ENCODE measurements around the gene MDM2. TPM values are rescaled to one million over a fixed set of nuclear protein-coding genes. Genes with fewer than 3 reads are reported as not detected.

The MDM2 gene
- total and polyA plus RNA-seq, 2 of the 8 experiments (the other 6 are each of a cell fraction or from before 2014, with no cell fraction given): 15.1 to 115 TPM

GRCh38 chr12:68786929-68787328 lies 21.0 kb upstream of the MDM2 start:
- no peak overlapping the region for H4K5ac ChIP-seq (ENCODE audit: insufficient read length, low read depth, low read length)
- H3K9me3 ChIP-seq (ENCODE audit: insufficient read depth in 2 of 2, low read depth in 1 of 2, low read length in 1 of 2): no peaks in the 10 kb centered on the region
- no peak overlapping the region for H3K23ac ChIP-seq (ENCODE audit: insufficient read length)
- ChIA-PET POLR2A (ENCODE audit: partially characterized antibody) (interaction anchor here (1.4 to 2.1 kb wide), 3 partner anchors 12 to 40 kb away, joined by 3 to 5 read pairs (median 4); no protein-coding TSS in a partner anchor), CTCF (ENCODE audit: partially characterized antibody) (interaction anchor here (0.7 to 2.5 kb wide), 5 partner anchors 9 to 171 kb away, joined by 3 to 8 read pairs (median 5); no protein-coding TSS in a partner anchor)
- H3K4me3 ChIP-seq (ENCODE audit: extremely low read depth in 1 of 4, insufficient read depth in 2 of 4, low read depth in 3 of 4, low read length in 4 of 4): no peak overlapping the region
- no peak overlapping the region for H3K18ac ChIP-seq (ENCODE audit: extremely low read depth, low read length)
- no peak overlapping the region for H3K56ac ChIP-seq (replicated peaks; ENCODE audit: insufficient read length, low read depth, low read length)
- H2BK12ac ChIP-seq (ENCODE audit: low read depth, low read length): no peak overlapping the region
- 88% methylated on average over 2 of the region's 2 CpGs; no CpG with 5 or more reads in 1 of the 2 experiments for WGBS, 2 experiments (ENCODE audit: extremely low coverage in 1 of 2, insufficient coverage in 1 of 2, insufficient read length in 1 of 2, insufficient replicate concordance in 2 of 2, low coverage in 1 of 2, low lambda C conversion rate in 2 of 2, missing lambda C conversion rate in 1 of 2)
- no peak overlapping the region for H2BK5ac ChIP-seq (ENCODE audit: low read depth, low read length)
- no peak overlapping the region for H3K14ac ChIP-seq (ENCODE audit: insufficient read length)
- no peak overlapping the region for H3K27ac ChIP-seq (ENCODE audit: low read depth, low read length)
- H3K27me3 ChIP-seq (replicated peaks in 1 of 4; ENCODE audit: control insufficient read depth in 3 of 4, extremely low read depth in 1 of 4, insufficient read depth in 3 of 4, low read length in 3 of 4): no peaks in the 10 kb centered on the region
- H3K4ac ChIP-seq (replicated peaks; ENCODE audit: insufficient read length, low read depth, low read length): no peak overlapping the region
- H2AFZ ChIP-seq (ENCODE audit: low read length): no peak overlapping the region
- peaks cover 0 to 3% (median 0%) of the 10 kb centered on the region in 4 experiments; a peak in 1 of 7 replicates for H3K4me1 ChIP-seq (replicated peaks in 1 of 4; ENCODE audit: control insufficient read depth in 3 of 4, insufficient read depth in 4 of 4, low read length in 3 of 4)
- no peak overlapping the region for H3K4me2 ChIP-seq (ENCODE audit: insufficient read depth in 1 of 2, low read depth in 2 of 2, low read length in 2 of 2)
- no peaks in the 10 kb centered on the region for H3K36me3 ChIP-seq (ENCODE audit: control insufficient read depth in 2 of 4, insufficient read depth in 4 of 4, low read length in 3 of 4)
- H4K20me1 ChIP-seq (replicated peaks in 1 of 2; ENCODE audit: control insufficient read depth in 1 of 2, insufficient read depth in 2 of 2, low read length in 2 of 2): no peaks in the 10 kb centered on the region
- H2BK20ac ChIP-seq (ENCODE audit: low read length): no peak overlapping the region
- H2BK15ac ChIP-seq (ENCODE audit: low read length): no peak overlapping the region
- no peak overlapping the region for H4K91ac ChIP-seq (replicated peaks; ENCODE audit: insufficient read length, low read length)
- no peaks in the 10 kb centered on the region for H3K79me1 ChIP-seq (ENCODE audit: low read depth, low read length)
- FAIRE-seq (no peak), DNase-seq (ENCODE audit: low read depth in 1 of 2, low spot score in 2 of 2) (no peak)
- no peak overlapping the region for H2BK120ac ChIP-seq (replicated peaks; ENCODE audit: low read depth, low read length)
- H3K23me2 ChIP-seq (ENCODE audit: low read depth, low read length): no peaks in the 10 kb centered on the region
- no peak overlapping the region for H2AK5ac ChIP-seq (ENCODE audit: low read depth, low read length)
- H3K79me2 ChIP-seq (ENCODE audit: control insufficient read depth in 1 of 2, insufficient read depth in 2 of 2, low read length in 2 of 2): no peaks in the 10 kb centered on the region
- H3K9ac ChIP-seq (replicated peaks in 1 of 4; ENCODE audit: extremely low read depth in 1 of 4, low read depth in 3 of 4, low read length in 3 of 4): no peak overlapping the region
- no peak overlapping the region for H4K8ac ChIP-seq (ENCODE audit: extremely low read depth, insufficient read depth, low read length)
- TF ChIP-seq RAD21 (IDR thresholded peaks at IDR 0.05 in 1 of 2, conservative IDR thresholded peaks at IDR 0.05 in 1 of 2; ENCODE audit: low read depth in 2 of 2, low read length in 2 of 2) (peak; percentile 14 to 25; a peak in 3 of 4 replicates), RFX5 (IDR thresholded peaks at IDR 0.05; ENCODE audit: borderline replicate concordance, low read depth, low read length) (no peak)

Data from H1 (cell line).